ENCODE measurements around the gene GRK4. TPM values are rescaled to one million over a fixed set of nuclear protein-coding genes. Genes with fewer than 3 reads are reported as not detected.
A peak's percentile ranks its signal among the peaks of the same experiment; 100 is the strongest.
"Not testable (repeated sequence)": the region's sequence is repeated elsewhere in the genome, so short reads cannot be mapped to it uniquely, and the experiment has no call there.

The GRK4 gene
- 10 to 100 TPM in 2 of 9 donors, 1 to 10 TPM in 7; 4.9 to 11.8 (median 9.3) TPM for total RNA-seq
- polyA plus RNA-seq, result 10 to 100 TPM in 1 of 2 donors, 1 to 10 TPM in 1; 5.3 to 12.0 TPM
- long read RNA-seq, donor 1, transcript GRK4-204 (2 exons, 2,136 nt), result major isoform, 10 of 14 reads
- long read RNA-seq, donor 1, partial matches to known transcripts, result 1 of 14 reads
- long read RNA-seq, donor 1, other reads (novel, unspliced or antisense), result 3 of 14 reads
- long read RNA-seq, donor 2, transcript GRK4-204 (2 exons, 2,136 nt), result major isoform, 6 of 11 reads
- long read RNA-seq, donor 2, partial matches to known transcripts, result 0 of 11 reads
- long read RNA-seq, donor 2, other reads (novel, unspliced or antisense), result 5 of 11 reads
- long read RNA-seq, donor 3, transcript GRK4-204 (2 exons, 2,136 nt), result major isoform, 6 of 13 reads
- long read RNA-seq, donor 3, partial matches to known transcripts, result 1 of 13 reads
- long read RNA-seq, donor 3, other reads (novel, unspliced or antisense), result 6 of 13 reads

- no peaks in the 10 kb centered on the region for H3K9me3 ChIP-seq
- H3K36me3 ChIP-seq, result peaks cover 0 to 10% (median 3%) of the 10 kb centered on the region in 9 donors
- H3K4me1 ChIP-seq, result peaks cover 4 to 30% (median 23%) of the 10 kb centered on the region in 12 donors
- DNase-seq, result peak; percentile 98 to 99 (median 99)
- H3K4me3 ChIP-seq, result peak within 1 kb of the TSS; percentile 70 to 100 (median 84)
- H3K27ac ChIP-seq, result peak within 1 kb of the TSS; percentile 60 to 92 (median 85)
- ATAC-seq, result peak; percentile 97 to 99 (median 98)
- WGBS, 4 donors, result 0% methylated on average over 34 to 105 of the region's 105 CpGs
- intact Hi-C loops (cut with DNase I), result loop anchor here in 4 of 10 donors (2.0 to 10.0 kb wide), 5 partner anchors 29 to 719 kb away; partner anchors contain the start of genes CFAP99 (in 3 of the 4), ZFYVE28 (in 3 of the 4), HAUS3 (in 1 of the 4) and POLN (in 1 of the 4)
- TF ChIP-seq POLR2A (IDR thresholded peaks at IDR 0.05) (peak in 1 of 2 donors; percentile 67), CTCF (IDR thresholded peaks at IDR 0.05) (peak in 9 of 12 donors; percentile 3 to 72 (median 37))
- no peaks in the 10 kb centered on the region for H3K27me3 ChIP-seq
Measured at GRCh38 chr4:2963175-2963965, at the start of gene GRK4, which contains the start of gene NOP14. Gene GRK4 (plus strand): TSS chr4:2963571. CDS start chr4:2964071, 500 bp downstream. Gene NOP14 (minus strand): TSS chr4:2963406. CDS start chr4:2963319, 87 bp downstream.

GRCh38 chr4:2914256-2915126 lies 48.9 kb upstream of the GRK4 start:
- ATAC-seq (no peak), DNase-seq (peak in 1 of 5 donors; percentile 19)
- no peak for TF ChIP-seq POLR2A (IDR thresholded peaks at IDR 0.05)
- TF ChIP-seq CTCF (IDR thresholded peaks at IDR 0.05), result no peak
- intact Hi-C loops (cut with DNase I), result no loop called here
- Histone ChIP-seq H3K36me3 (peaks cover 0 to 97% (median 81%) of the 10 kb centered on the region in 9 donors), H3K9me3 (peaks cover 0 to 7% (median 0%) of the 10 kb centered on the region in 12 donors), H3K27me3 (no peaks in the 10 kb centered on the region), H3K27ac (no peak overlapping the region), H3K4me1 (peaks cover 0 to 25% (median 0%) of the 10 kb centered on the region in 12 donors), H3K4me3 (no peak overlapping the region)
- WGBS, 4 donors, result 79 to 90% (median 88%) methylated on average over 14 to 16 of the region's 16 CpGs

- H3K36me3 ChIP-seq, result peaks cover 0 to 93% (median 70%) of the 10 kb centered on the region in 9 donors
- H3K9me3 ChIP-seq, result peaks cover 0 to 13% (median 0%) of the 10 kb centered on the region in 12 donors
- intact Hi-C loops (cut with DNase I), result no loop called here
- no peak for TF ChIP-seq POLR2A (IDR thresholded peaks at IDR 0.05)
- no peak for TF ChIP-seq CTCF (IDR thresholded peaks at IDR 0.05)
- ATAC-seq (no peak), DNase-seq (no peak)
- no peaks in the 10 kb centered on the region for H3K27me3 ChIP-seq
- H3K4me3 ChIP-seq, result no peak overlapping the region
- WGBS, 4 donors, result 84 to 90% (median 87%) methylated on average over 6 to 9 of the region's 9 CpGs
- no peak overlapping the region for H3K27ac ChIP-seq
- peaks cover 0 to 14% (median 0%) of the 10 kb centered on the region in 12 donors for H3K4me1 ChIP-seq
Measured at GRCh38 chr4:2915789-2916188, 47.6 kb upstream of the GRK4 start.

GRCh38 chr4:2916696-2917095 lies 46.7 kb upstream of the GRK4 start:
- WGBS, 4 donors, result 97 to 100% (median 98%) methylated on average over 2 of the region's 2 CpGs
- Histone ChIP-seq H3K36me3 (peaks cover 0 to 87% (median 63%) of the 10 kb centered on the region in 9 donors), H3K4me1 (peaks cover 0 to 12% (median 0%) of the 10 kb centered on the region in 12 donors), H3K9me3 (peaks cover 0 to 13% (median 0%) of the 10 kb centered on the region in 12 donors)
- H3K27me3 ChIP-seq; DNase-seq; ATAC-seq; H3K4me3 ChIP-seq; H3K27ac ChIP-seq; intact Hi-C loops (cut with DNase I): not testable (repeated sequence)

GRCh38 chr4:2918300-2918699 lies 45.1 kb upstream of the GRK4 start:
- H3K27me3 ChIP-seq; ATAC-seq; H3K27ac ChIP-seq; intact Hi-C loops (cut with DNase I); H3K4me3 ChIP-seq; DNase-seq: not testable (repeated sequence)
- Histone ChIP-seq H3K9me3 (peaks cover 0 to 13% (median 0%) of the 10 kb centered on the region in 12 donors), H3K36me3 (peaks cover 0 to 87% (median 62%) of the 10 kb centered on the region in 9 donors), H3K4me1 (peaks cover 0 to 16% (median 3%) of the 10 kb centered on the region in 12 donors)
- 57 to 73% (median 67%) methylated on average over 2 of the region's 2 CpGs for WGBS, 4 donors

GRCh38 chr4:2918714-2919113 lies 44.7 kb upstream of the GRK4 start:
- Histone ChIP-seq H3K4me1 (peaks cover 0 to 17% (median 2%) of the 10 kb centered on the region in 12 donors), H3K36me3 (peaks cover 0 to 87% (median 62%) of the 10 kb centered on the region in 9 donors), H3K9me3 (peaks cover 0 to 13% (median 0%) of the 10 kb centered on the region in 12 donors)
- intact Hi-C loops (cut with DNase I); H3K4me3 ChIP-seq; DNase-seq; H3K27me3 ChIP-seq; H3K27ac ChIP-seq; ATAC-seq: not testable (repeated sequence)
- 92 to 97% (median 95%) methylated on average over 8 of the region's 8 CpGs for WGBS, 4 donors

Data from heart left ventricle (tissue), 16 donors.